Measurements from ENCODE around the gene RUFY1. TPM values are rescaled to one million over a fixed set of nuclear protein-coding genes. Genes with fewer than 3 reads are reported as not detected.
A peak's percentile ranks its signal among the peaks of the same experiment; 100 is the strongest.

The RUFY1 gene
- total RNA-seq, 1 donor from 2014 or later, result 51.6 TPM

- H3K4me1 Mint-ChIP-seq (ENCODE audit: unreplicated experiment), result peaks cover 35% of the 10 kb centered on the region
- no peak for DNase-seq (ENCODE audit: extremely low spot score, unreplicated experiment)
- H3K9me3 Mint-ChIP-seq, result no peaks in the 10 kb centered on the region
- peaks cover 80% of the 10 kb centered on the region for H3K36me3 Mint-ChIP-seq
- TF ChIP-seq CTCF (conservative IDR thresholded peaks at IDR 0.05), result no peak
- peaks cover 9% of the 10 kb centered on the region for H3K27me3 Mint-ChIP-seq
- H3K4me3 Mint-ChIP-seq, result peak overlapping the region; percentile 82
- peak overlapping the region; percentile 40 for H3K27ac Mint-ChIP-seq
Observed at GRCh38 chr5:179618923-179619554, 68.7 kb downstream of the RUFY1 start.

- Mint-ChIP-seq H3K36me3 (peaks cover 73% of the 10 kb centered on the region), H3K27me3 (peaks cover 9% of the 10 kb centered on the region), H3K4me1 (ENCODE audit: unreplicated experiment) (peaks cover 37% of the 10 kb centered on the region), H3K27ac (peak overlapping the region; percentile 100), H3K9me3 (no peaks in the 10 kb centered on the region), H3K4me3 (peak overlapping the region; percentile 99)
- TF ChIP-seq CTCF (conservative IDR thresholded peaks at IDR 0.05), result no peak
- no peak for DNase-seq (ENCODE audit: extremely low spot score, unreplicated experiment)
Observed at GRCh38 chr5:179619776-179620175, 69.4 kb downstream of the RUFY1 start.

GRCh38 chr5:179620293-179620692, 69.9 kb downstream of the RUFY1 start:
- Mint-ChIP-seq H3K27ac (peak overlapping the region; percentile 100), H3K36me3 (peaks cover 71% of the 10 kb centered on the region), H3K4me3 (peak overlapping the region; percentile 99), H3K4me1 (ENCODE audit: unreplicated experiment) (peaks cover 39% of the 10 kb centered on the region), H3K27me3 (peaks cover 9% of the 10 kb centered on the region), H3K9me3 (no peaks in the 10 kb centered on the region)
- TF ChIP-seq CTCF (conservative IDR thresholded peaks at IDR 0.05), result no peak
- DNase-seq (ENCODE audit: extremely low spot score, unreplicated experiment), result no peak

GRCh38 chr5:179620703-179621350, 70.5 kb downstream of the RUFY1 start:
- H3K9me3 Mint-ChIP-seq, result no peaks in the 10 kb centered on the region
- peaks cover 9% of the 10 kb centered on the region for H3K27me3 Mint-ChIP-seq
- H3K4me3 Mint-ChIP-seq, result peak overlapping the region; percentile 99
- H3K4me1 Mint-ChIP-seq (ENCODE audit: unreplicated experiment), result peaks cover 39% of the 10 kb centered on the region
- H3K36me3 Mint-ChIP-seq, result peaks cover 68% of the 10 kb centered on the region
- TF ChIP-seq CTCF (conservative IDR thresholded peaks at IDR 0.05), result no peak
- H3K27ac Mint-ChIP-seq, result peak overlapping the region; percentile 100
- DNase-seq (ENCODE audit: extremely low spot score, unreplicated experiment), result no peak

GRCh38 chr5:179621551-179622214, 71.3 kb downstream of the RUFY1 start:
- peaks cover 59% of the 10 kb centered on the region for H3K36me3 Mint-ChIP-seq
- peaks cover 39% of the 10 kb centered on the region for H3K4me1 Mint-ChIP-seq (ENCODE audit: unreplicated experiment)
- peak overlapping the region; percentile 99 for H3K4me3 Mint-ChIP-seq
- H3K27ac Mint-ChIP-seq, result peak overlapping the region; percentile 100
- no peak for DNase-seq (ENCODE audit: extremely low spot score, unreplicated experiment)
- H3K27me3 Mint-ChIP-seq, result peaks cover 9% of the 10 kb centered on the region
- no peak for TF ChIP-seq CTCF (conservative IDR thresholded peaks at IDR 0.05)
- H3K9me3 Mint-ChIP-seq, result no peaks in the 10 kb centered on the region
